Measurements from ENCODE around the gene PIF1.

DNA sequence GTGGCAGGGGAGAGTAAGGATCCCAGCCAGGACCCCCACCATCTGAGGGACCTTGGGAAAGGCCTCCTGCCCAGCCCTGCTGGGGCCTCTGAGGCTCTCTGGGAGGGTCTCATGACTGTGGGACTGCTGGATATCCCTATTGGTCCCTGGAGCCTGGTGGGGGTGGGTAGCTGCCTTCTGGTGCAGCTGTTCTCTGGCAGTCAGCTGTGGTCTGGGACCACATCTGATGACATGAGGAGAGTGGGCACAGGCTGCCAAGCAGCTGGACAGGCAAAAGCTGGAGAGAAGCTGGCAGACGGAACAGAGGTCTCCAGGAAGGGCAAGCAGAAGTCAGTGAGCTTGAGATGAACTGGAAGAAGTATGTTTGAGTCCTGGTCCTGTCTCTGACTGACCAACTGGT lies 38.6 kb upstream of the PIF1 start:
- no peak for TF ChIP-seq HDGF (IDR thresholded peaks at IDR 0.05; ENCODE audit: borderline replicate concordance)
- no peak for TF ChIP-seq SP1 (IDR thresholded peaks at IDR 0.05)
- TF ChIP-seq ZNF384 (IDR thresholded peaks at IDR 0.05) = no peak
- no peak for TF ChIP-seq FOXK2 (IDR thresholded peaks at IDR 0.05)
- no peak for TF ChIP-seq SUZ12 (IDR thresholded peaks at IDR 0.05)
- no peak for TF ChIP-seq FOXM1 (IDR thresholded peaks at IDR 0.05; ENCODE audit: borderline replicate concordance)
